ENCODE measurements around the gene SPATS2L.

- TF ChIP-seq CTCF (IDR thresholded peaks at IDR 0.05) = no peak
- TF ChIP-seq POLR2A (IDR thresholded peaks at IDR 0.05) = no peak
Measured at GRCh38 chr2:200301953-200302858, 4.3 kb upstream of the SPATS2L start.

All from lower leg skin (tissue), 3 donors.